ENCODE measurements around the gene YIPF6.
"Not testable (repeated sequence)": the region's sequence is repeated elsewhere in the genome, so short reads cannot be mapped to it uniquely, and the experiment has no call there.

YIPF6 gene, protein sequence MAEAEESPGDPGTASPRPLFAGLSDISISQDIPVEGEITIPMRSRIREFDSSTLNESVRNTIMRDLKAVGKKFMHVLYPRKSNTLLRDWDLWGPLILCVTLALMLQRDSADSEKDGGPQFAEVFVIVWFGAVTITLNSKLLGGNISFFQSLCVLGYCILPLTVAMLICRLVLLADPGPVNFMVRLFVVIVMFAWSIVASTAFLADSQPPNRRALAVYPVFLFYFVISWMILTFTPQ

GRCh38 chrX:68498508-68499379 is at the start of gene YIPF6:
Gene YIPF6, plus strand, starts transcription at chrX:68499051. Its CDS starts 16 bp downstream, at chrX:68499067.
- peak; percentile 69 for DNase-seq (ENCODE audit: low spot score)

GRCh38 chrX:68451720-68452119 is 47.1 kb upstream of the YIPF6 start:
- no peak for DNase-seq (ENCODE audit: low spot score)

GRCh38 chrX:68454476-68455150 is 44.2 kb upstream of the YIPF6 start:
- no peak for DNase-seq (ENCODE audit: low spot score)

DNA sequence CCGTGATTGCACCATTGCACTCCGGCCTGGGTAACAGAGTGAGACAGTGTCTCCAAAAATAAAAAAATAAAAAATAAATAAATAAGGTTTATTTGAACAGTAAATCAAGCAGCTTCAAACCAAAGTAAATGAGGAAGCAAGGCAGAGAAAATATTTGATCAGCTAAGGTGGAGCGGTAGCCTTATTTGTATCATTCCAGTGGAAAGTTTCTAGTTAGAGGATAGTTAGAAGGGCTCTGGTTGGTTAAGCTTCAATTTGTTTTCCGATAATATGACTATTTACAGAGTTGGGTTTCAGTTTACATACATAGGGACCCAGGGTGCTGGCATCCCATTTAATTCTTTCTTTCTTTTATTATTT is 43.7 kb upstream of the YIPF6 start:
- DNase-seq (ENCODE audit: low spot score), result no peak

DNA sequence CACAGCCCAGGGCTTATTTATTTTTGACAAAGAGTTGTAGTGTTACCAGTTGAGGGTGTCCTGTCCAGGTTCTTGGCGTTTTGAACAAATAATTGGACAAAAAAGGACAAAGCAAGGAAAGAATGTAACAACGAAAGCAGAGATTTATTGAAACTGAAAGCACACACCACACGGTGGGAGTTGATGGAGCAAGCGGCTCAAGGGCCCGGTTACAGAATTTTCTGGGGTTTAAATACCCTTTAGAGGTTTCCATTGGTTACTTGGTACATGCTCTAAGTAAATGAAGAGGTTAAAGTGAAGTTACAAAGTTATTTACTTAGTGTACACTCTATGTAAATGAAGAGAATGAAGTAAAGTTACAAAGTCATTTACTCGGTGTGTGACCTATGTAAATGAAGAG is 37.8 kb upstream of the YIPF6 start:
- no peak for DNase-seq (ENCODE audit: low spot score)

DNA sequence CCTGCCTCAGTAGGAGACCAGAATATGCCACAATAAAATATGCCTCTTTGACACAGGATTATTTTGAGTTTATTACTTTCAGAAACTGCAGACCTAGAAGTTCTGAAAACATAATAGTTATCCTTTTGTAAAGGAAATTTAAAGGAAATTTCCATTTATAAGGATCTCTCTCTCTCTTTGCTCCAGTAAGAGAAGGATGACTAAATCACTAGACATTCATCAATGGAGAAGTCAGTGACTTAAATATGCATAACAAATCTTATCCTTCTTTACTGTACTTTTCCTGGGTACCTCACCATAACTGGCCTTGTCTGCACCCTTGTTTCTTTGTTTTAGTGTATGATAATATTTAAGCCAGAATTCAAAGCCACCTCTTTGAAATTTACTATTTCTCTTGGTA is 37.3 kb upstream of the YIPF6 start:
- no peak for DNase-seq (ENCODE audit: low spot score)

DNA sequence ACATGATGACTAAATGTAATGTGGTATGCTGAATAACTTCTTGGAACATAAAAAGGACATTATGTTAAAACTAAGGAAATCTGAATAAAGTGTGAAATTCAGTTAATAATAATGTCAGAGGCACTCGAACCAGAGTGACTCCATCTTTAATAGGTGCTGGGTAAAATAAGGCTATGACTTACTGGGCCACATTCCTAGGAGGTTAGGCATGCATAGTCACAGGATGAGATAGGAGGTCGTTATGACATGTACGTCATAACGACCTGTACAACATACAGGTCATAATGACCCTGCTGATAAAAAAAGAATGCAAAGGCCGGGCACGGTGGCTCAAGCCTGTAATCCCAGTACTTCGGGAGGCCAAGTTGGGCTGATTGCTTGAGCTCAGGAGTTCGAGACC is 36.7 kb upstream of the YIPF6 start:
- no peak for DNase-seq (ENCODE audit: low spot score)

DNA sequence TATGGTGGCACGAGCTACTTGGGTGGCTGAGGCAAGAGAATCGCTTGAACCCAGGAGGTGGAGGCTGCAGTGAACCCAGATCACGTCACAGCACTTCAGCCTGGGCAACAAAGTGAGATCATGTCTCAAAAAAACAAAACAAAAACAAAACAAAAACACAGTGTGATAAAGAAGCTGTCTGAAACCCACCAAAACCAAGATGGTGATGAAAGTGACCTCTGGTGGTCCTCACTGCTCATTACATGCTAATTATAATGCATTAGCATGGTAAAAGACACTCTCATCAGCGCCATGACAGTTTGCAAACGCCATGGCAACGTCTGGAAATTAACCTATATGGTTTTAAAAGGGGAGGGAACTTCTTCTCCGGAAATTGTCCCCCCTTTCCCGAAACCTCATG is 36.2 kb upstream of the YIPF6 start:
- peak; percentile 44 for DNase-seq (ENCODE audit: low spot score)

DNA sequence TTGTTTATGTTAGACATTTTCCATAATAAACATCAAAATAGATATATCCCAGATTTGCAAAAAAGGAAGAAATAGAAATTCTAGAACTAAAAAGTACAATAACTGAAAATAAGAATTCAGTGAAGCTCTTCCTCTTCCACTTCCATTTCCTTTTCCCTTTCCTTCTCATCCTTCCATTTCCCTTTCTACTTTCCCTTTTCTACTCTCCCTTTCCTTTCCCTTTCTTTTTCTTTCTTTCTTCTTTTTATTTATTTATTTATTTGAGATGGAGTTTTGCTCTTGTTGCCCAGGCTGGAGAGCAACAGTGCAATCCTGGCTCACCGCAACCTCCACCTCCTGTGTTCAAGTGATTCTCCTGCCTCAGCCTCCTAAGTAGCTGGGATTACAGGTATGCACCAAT is 35.0 kb upstream of the YIPF6 start:
- no peak for DNase-seq (ENCODE audit: low spot score)

GRCh38 chrX:68464796-68465195 is 34.1 kb upstream of the YIPF6 start:
- DNase-seq (ENCODE audit: low spot score), result no peak

GRCh38 chrX:68480969-68481368 is 17.9 kb upstream of the YIPF6 start:
- DNase-seq (ENCODE audit: low spot score), result no peak

DNA sequence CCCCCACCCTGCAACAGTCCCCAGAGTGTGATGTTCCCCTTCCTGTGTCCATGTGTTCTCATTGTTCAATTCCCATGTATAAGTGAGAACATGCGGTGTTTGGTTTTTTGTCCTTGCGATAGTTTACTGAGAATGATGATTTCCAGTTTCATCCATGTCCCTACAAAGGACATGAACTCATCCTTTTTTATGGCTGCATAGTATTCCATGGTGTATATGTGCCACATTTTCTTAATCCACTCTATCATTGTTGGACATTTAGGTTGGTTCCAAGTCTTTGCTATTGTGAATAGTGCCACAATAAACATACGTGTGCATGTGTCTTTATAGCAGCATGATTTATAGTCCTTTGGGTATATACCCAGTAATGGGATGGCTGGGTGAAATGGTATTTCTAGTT is 12.7 kb upstream of the YIPF6 start:
- not testable (repeated sequence) for DNase-seq (ENCODE audit: low spot score)

DNA sequence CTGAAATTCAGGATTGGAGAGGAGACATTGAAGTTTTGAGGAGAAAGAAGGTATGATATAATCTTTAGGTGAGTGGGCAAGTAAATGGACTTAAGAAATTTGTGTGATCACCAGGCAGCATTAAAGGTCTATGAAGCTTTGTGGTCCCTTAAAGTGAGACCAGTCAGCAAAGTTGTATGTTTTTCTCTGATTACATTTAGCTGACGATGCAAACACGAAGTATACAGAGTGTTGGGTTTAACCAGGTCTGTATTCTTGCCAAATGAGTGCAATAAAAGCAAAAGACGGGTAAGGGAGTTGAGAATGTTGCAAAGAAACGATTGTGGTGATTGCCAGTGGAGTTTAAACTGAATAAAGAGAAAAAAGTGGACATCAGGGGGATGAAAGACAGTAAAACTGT is 11.6 kb upstream of the YIPF6 start:
- DNase-seq (ENCODE audit: low spot score), result no peak

GRCh38 chrX:68487924-68488323 is 10.9 kb upstream of the YIPF6 start:
- DNase-seq (ENCODE audit: low spot score), result no peak

GRCh38 chrX:68488657-68489056 is 10.2 kb upstream of the YIPF6 start:
- DNase-seq (ENCODE audit: low spot score), result no peak

DNA sequence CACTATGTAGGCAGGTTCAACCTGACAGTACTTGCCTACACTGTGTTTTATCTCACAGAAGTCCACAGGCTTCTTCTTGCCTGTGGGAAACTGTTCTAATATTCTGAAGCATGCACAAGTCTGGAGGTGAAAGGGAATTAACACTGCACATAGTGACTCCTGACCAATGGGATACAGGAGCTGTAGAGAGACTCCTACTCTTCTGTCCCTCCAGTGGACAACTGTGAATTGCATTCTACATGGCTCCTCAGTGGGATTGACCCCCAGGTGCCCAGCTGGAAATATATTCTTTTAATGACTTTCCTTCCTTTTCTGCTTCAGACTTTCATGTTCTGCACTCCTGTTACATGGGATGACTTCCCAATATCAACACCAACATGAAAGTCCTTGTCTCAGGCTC is 8.2 kb upstream of the YIPF6 start:
- DNase-seq (ENCODE audit: low spot score), result no peak

DNA sequence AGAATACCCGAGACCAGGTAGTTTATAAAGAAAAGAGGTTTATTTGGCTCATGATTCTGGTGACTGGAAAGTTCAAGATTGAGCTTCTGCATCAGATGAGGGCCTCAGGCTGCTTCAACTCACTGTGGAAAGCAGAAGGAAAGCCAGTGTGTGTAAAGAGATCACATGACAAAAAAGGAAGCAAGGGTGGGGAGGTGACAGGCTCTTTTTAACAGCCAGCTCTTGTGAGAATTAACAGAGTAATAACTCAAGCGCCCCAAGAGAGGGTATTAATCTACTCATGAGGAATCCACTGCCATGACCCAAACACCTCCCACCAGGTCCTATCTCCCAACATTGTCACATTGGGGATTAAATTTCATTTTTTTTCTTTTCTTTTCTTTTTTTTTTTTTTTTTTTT is 6.3 kb upstream of the YIPF6 start:
- DNase-seq (ENCODE audit: low spot score), result no peak

DNA sequence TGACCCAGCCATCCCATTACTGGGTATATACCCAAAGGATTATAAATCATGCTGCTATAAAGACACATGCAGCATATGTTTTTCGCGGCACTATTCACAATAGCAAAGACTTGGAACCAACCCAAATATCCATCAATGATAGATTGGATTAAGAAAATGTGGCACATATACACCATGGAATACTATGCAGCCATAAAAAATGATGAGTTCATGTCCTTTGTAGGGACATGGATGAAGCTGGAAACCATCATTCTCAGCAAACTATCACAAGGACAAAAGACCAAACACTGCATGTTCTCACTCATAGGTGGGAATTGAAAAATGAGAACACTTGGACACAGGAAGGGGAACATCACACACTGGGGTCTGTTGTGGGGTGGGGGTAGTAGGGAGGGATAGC is 5.1 kb upstream of the YIPF6 start:
- DNase-seq (ENCODE audit: low spot score), result not testable (repeated sequence)

DNA sequence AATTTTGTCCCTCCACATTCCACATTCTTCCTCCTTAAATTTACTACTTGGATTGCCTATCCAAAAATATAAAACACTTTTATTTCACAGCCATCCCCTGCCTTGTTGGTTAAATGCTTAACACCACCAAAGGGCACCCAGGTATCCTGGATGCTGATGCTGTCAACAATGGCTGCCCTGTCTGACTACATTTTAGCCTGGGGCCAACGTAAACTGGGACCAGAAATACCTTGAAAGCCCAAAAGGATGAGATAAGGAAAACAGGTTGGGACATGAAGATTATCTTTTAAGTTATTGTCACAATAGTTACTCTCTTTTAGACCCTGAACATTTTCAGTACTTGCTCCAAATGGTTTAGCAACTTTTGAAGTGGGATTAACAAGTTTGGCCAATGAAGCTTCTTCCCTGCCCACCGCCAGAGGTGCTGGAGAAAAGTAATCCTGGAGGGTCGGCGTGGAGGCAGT is 775 bp upstream of the YIPF6 start:
- no peak for DNase-seq (ENCODE audit: low spot score)

DNA sequence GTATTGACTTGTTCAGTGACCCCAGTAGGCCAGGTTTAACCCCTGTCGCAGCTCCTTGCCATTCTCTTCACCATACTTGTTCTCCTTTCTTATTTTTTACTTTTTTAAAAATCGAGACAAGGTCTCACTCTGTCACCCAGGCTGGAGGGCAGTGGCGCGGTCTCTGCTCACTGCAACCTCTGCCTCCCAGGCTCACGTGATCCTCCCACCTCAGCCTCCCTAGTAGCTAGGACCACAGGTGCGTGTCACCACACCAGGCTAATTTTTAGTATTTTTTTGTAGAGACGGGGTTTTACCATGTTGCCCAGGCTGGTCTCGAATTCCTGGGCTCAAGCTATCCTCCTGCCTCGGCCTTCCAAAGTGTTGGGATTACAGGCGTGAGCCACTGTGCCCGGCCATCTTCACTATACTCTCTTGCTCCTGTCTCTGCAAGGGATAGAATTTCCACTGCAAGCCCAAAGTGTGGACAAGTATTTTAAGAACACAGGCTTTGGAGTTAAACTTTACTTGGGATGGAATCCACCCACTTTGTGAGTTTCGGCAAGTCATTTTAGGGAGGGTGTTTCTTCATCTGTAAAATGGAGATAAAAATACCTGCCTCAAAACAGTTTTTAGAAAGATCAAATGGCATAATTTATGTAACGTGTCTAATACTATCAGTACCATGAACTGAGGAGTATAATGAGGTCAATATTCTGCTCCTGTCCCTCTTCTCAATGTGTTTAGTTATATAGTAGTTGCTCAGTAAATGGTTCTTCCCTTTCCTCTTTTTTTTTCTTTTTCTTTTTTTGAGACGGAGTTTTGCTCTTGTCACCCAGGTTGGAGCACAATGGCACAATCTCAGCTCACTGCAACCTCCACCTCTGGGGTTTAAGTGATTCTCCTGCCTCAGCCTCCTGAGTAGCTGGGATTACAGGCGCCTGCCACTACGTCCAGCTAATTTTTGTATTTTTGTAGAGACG is 973 bp downstream of the YIPF6 start:
- DNase-seq (ENCODE audit: low spot score), result no peak

DNA sequence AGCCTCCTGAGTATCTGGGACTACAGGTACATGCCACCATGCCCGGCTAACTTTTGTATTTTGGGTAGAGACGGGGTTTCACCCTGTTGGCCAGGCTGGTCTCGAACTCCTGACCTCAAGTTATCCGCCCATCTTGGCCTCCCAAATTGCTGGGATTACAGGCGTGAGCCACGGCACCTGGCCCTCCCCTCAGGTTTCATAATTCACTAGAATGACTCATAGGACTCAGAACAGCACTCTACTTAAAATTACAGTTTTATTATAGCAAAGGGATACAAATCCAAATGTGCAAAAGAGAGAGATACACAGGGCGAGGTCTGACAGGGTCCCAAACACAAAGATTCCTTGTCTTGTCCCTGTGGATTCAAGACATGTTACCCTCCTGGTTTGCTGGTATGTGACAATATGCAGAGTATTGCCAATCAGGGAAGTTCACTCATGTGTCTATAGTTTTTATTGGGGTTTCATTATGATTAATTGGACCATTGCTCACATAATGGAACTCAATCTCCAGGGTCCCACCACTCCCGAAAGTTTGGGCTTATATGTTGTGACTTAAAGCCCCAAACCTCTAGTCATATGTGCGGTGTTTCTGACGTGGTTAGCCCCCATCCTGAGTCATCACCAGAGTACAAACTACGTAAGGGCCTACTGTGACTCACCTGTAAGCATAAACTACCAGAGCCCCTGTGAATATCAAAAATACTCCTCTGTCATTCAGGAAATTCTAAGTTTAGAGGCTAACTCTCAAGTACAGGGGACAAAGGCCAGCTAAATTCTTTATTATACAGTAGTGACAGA is 5.2 kb downstream of the YIPF6 start:
- DNase-seq (ENCODE audit: low spot score), result no peak

All from globus pallidus (tissue), 1 donor.